ENCODE measurements around the gene R3HCC1L.

GRCh38 chr10:98106531-98106930, 27.9 kb upstream of the R3HCC1L start:
- TF ChIP-seq TAF1 (IDR thresholded peaks at IDR 0.05; ENCODE audit: borderline replicate concordance, low read depth, low read length), result no peak
- TF ChIP-seq POLR2A (IDR thresholded peaks at IDR 0.05; ENCODE audit: low read depth, low read length), result no peak
